CD4-positive, alpha-beta memory T cell (primary cell): ENCODE data around the gene C12orf43. TPM values are rescaled to one million over a fixed set of nuclear protein-coding genes. Genes with fewer than 3 reads are reported as not detected.

Source experiments
- CTCF ChIA-PET: fragments of 350-600 bp; sonication (Branson Sonifier 250); formaldehyde crosslinking; loops from one replicate; lab custom pipeline; 2021; ENCODE audit warnings: inconsistent platforms; ENCODE audit not compliant: partially characterized antibody; lab: Charles Lee
- POLR2A ChIA-PET: fragments of 350-600 bp; sonication (Branson Sonifier 250); formaldehyde crosslinking; loops from one replicate; lab custom pipeline; 2021; ENCODE audit not compliant: partially characterized antibody; lab: Charles Lee
- DNase-seq, 5 donors: peaks; one replicate each; pipeline versions ENCODE4 v3.0.0 to v3.0.0-alpha.2; 2020 to 2022; ENCODE audit warnings: mixed read lengths in 1 of 5
- H3K27ac ChIP-seq: one replicate; pipeline ENCODE4 v1.7.0; 2013; ENCODE audit warnings: low read depth, low read length
- H3K27me3 ChIP-seq: 2 replicates; pipeline ENCODE4 v1.7.0; 2013; ENCODE audit warnings: mild to moderate bottlenecking, low read length, moderate library complexity; ENCODE audit not compliant: insufficient read depth
- H3K36me3 ChIP-seq: 2 replicates; pipeline ENCODE4 v1.7.0; 2013; ENCODE audit warnings: mild to moderate bottlenecking, low read length, moderate library complexity; ENCODE audit not compliant: insufficient read depth
- H3K4me1 ChIP-seq: 2 replicates; pipeline ENCODE4 v1.7.0; 2013; ENCODE audit warnings: mild to moderate bottlenecking, low read length, moderate library complexity; ENCODE audit not compliant: insufficient read depth
- H3K4me3 ChIP-seq, 2 donors: one replicate each; pipeline ENCODE4 v1.7.0; 2013; ENCODE audit warnings: low read length in 2 of 2, mild to moderate bottlenecking in 1 of 2
- H3K9me3 ChIP-seq, 2 donors: one replicate each; pipeline ENCODE4 v1.7.0; 2013; ENCODE audit warnings: low read length in 2 of 2, control low read depth in 1 of 2; ENCODE audit not compliant: control insufficient read depth in 1 of 2
- H3K27ac Mint-ChIP-seq, 7 donors: one replicate each; pipeline ENCODE4 v1.8.0; 2020 to 2021; ENCODE audit warnings: mixed read lengths in 7 of 7, mild to moderate bottlenecking in 6 of 7, inconsistent platforms in 3 of 7, moderate library complexity in 3 of 7
- H3K27me3 Mint-ChIP-seq, 2 donors: one replicate each; pipeline ENCODE4 v1.8.0; 2020 to 2021; ENCODE audit warnings: mixed read lengths in 2 of 2
- H3K36me3 Mint-ChIP-seq, 2 donors: one replicate each; pipeline ENCODE4 v1.8.0; 2020 to 2021; ENCODE audit warnings: mixed read lengths in 2 of 2, inconsistent platforms in 1 of 2, mild to moderate bottlenecking in 1 of 2
- H3K4me1 Mint-ChIP-seq, 4 donors: one replicate each; pipeline ENCODE4 v1.8.0; 2020 to 2021; ENCODE audit warnings: mixed read lengths in 4 of 4, mild to moderate bottlenecking in 1 of 4
- H3K4me3 Mint-ChIP-seq, 8 donors: one replicate each; pipeline ENCODE4 v1.8.0; 2020 to 2021; ENCODE audit warnings: mixed read lengths in 8 of 8, mild to moderate bottlenecking in 7 of 8, moderate library complexity in 6 of 8, inconsistent platforms in 3 of 8
- H3K9me3 Mint-ChIP-seq, 8 donors: one replicate each; pipeline ENCODE4 v1.8.0; 2020 to 2021; ENCODE audit warnings: mixed read lengths in 8 of 8, mild to moderate bottlenecking in 5 of 8, inconsistent platforms in 3 of 8, moderate library complexity in 1 of 8
- intact Hi-C: fragments of 100-400 bp; cut with micrococcal nuclease; formaldehyde crosslinking; loops from one replicate; pipeline ENCODE4 v1.15.1; 2023
- polyA plus RNA-seq, 2 donors: library from polyadenylated mRNA; unstranded; fragments of 300-500 nt; fragmentation: Illumina TruSeq; gene quantifications; one replicate each; pipeline ENCODE4 v1.2.3, GENCODE V29; 2021
- total RNA-seq, 2 experiments: library from RNA; stranded (reverse); gene quantifications; one replicate each; pipeline ENCODE4 v1.2.3, GENCODE V29; 2021

C12orf43 gene
- total and polyA plus RNA-seq, 4 experiments from 2014 or later, result 13.8 to 17.6 (median 15.8) TPM

- H3K4me1 ChIP-seq, result peaks cover 3% of the 10 kb centered on the region
- no peak overlapping the region for H3K27ac ChIP-seq
- H3K4me3 ChIP-seq, result no peak overlapping the region
- Mint-ChIP-seq H3K27me3 (no peaks in the 10 kb centered on the region), H3K4me1 (peaks cover 6 to 9% (median 6%) of the 10 kb centered on the region in 4 donors), H3K9me3 (no peaks in the 10 kb centered on the region), H3K4me3 (no peak overlapping the region), H3K27ac (peak overlapping the region in 1 of 7 donors; percentile 20), H3K36me3 (no peaks in the 10 kb centered on the region)
- intact Hi-C loops, result loop anchor here (10.0 kb wide), 1 partner anchor 256 kb away; the partner anchor contains the start of gene UNC119B
- no peaks in the 10 kb centered on the region for H3K9me3 ChIP-seq
- POLR2A ChIA-PET, result no interaction called here
- CTCF ChIA-PET, result interaction anchor here (0.6 to 7.3 kb wide), 3 partner anchors 10 to 388 kb away, joined by 5 to 115 read pairs (median 31); partner anchors contain the start of gene POP5
- no peaks in the 10 kb centered on the region for H3K36me3 ChIP-seq
- no peak for DNase-seq
- H3K27me3 ChIP-seq, result no peaks in the 10 kb centered on the region
These were observed 46.0 kb downstream of the C12orf43 start for GRCh38 chr12:120970310-120970709.

GRCh38 chr12:120965534-120966091 lies 50.7 kb downstream of the C12orf43 start:
- no peaks in the 10 kb centered on the region for H3K27me3 Mint-ChIP-seq
- H3K27ac ChIP-seq, result no peak overlapping the region
- DNase-seq, result no peak
- ChIA-PET CTCF (no interaction called here), POLR2A (no interaction called here)
- H3K36me3 Mint-ChIP-seq, result no peaks in the 10 kb centered on the region
- no peaks in the 10 kb centered on the region for H3K36me3 ChIP-seq
- H3K4me3 ChIP-seq, result no peak overlapping the region
- no peaks in the 10 kb centered on the region for H3K9me3 Mint-ChIP-seq
- H3K9me3 ChIP-seq, result no peaks in the 10 kb centered on the region
- no peaks in the 10 kb centered on the region for H3K27me3 ChIP-seq
- intact Hi-C loops, result no loop called here
- H3K4me1 Mint-ChIP-seq, result peaks cover 0 to 10% (median under 1%) of the 10 kb centered on the region in 4 donors
- no peak overlapping the region for H3K4me3 Mint-ChIP-seq
- no peak overlapping the region for H3K27ac Mint-ChIP-seq
- no peaks in the 10 kb centered on the region for H3K4me1 ChIP-seq

- Histone ChIP-seq H3K27ac (no peak overlapping the region), H3K4me3 (no peak overlapping the region), H3K36me3 (no peaks in the 10 kb centered on the region), H3K27me3 (no peaks in the 10 kb centered on the region), H3K4me1 (peaks cover 10% of the 10 kb centered on the region), H3K9me3 (no peaks in the 10 kb centered on the region)
- no peak overlapping the region for H3K4me3 Mint-ChIP-seq
- no peaks in the 10 kb centered on the region for H3K36me3 Mint-ChIP-seq
- no peaks in the 10 kb centered on the region for H3K9me3 Mint-ChIP-seq
- ChIA-PET CTCF (interaction anchor here (0.6 to 1.6 kb wide), 3 partner anchors 8 to 146 kb away, joined by 3 to 13 read pairs (median 3); no protein-coding TSS in a partner anchor), POLR2A (no interaction called here)
- no peak for DNase-seq
- intact Hi-C loops, result no loop called here
- H3K27ac Mint-ChIP-seq, result peak overlapping the region in 1 of 7 donors; percentile 31
- no peaks in the 10 kb centered on the region for H3K27me3 Mint-ChIP-seq
- H3K4me1 Mint-ChIP-seq, result peaks cover 4 to 20% (median 8%) of the 10 kb centered on the region in 4 donors
These were observed 52.0 kb downstream of the C12orf43 start for GRCh38 chr12:120964298-120964697.

GRCh38 chr12:120962532-120963020 lies 53.7 kb downstream of the C12orf43 start:
- H3K4me3 Mint-ChIP-seq, result no peak overlapping the region
- peaks cover 7 to 24% (median 11%) of the 10 kb centered on the region in 4 donors for H3K4me1 Mint-ChIP-seq
- peak overlapping the region in 1 of 7 donors; percentile 48 for H3K27ac Mint-ChIP-seq
- Histone ChIP-seq H3K27me3 (no peaks in the 10 kb centered on the region), H3K4me3 (no peak overlapping the region), H3K36me3 (no peaks in the 10 kb centered on the region), H3K4me1 (peaks cover 14% of the 10 kb centered on the region), H3K9me3 (no peaks in the 10 kb centered on the region), H3K27ac (no peak overlapping the region)
- no peaks in the 10 kb centered on the region for H3K27me3 Mint-ChIP-seq
- no peaks in the 10 kb centered on the region for H3K9me3 Mint-ChIP-seq
- intact Hi-C loops, result no loop called here
- CTCF ChIA-PET, result interaction anchor here (0.6 to 1.6 kb wide), 2 partner anchors 10 to 11 kb away, joined by 3 to 13 read pairs; no protein-coding TSS in a partner anchor
- POLR2A ChIA-PET, result no interaction called here
- H3K36me3 Mint-ChIP-seq, result no peaks in the 10 kb centered on the region
- DNase-seq, result no peak

- H3K27ac Mint-ChIP-seq, result peak overlapping the region in 3 of 7 donors; percentile 9 to 10 (median 9)
- ChIA-PET CTCF (interaction anchor here (1.1 kb wide), 1 partner anchor 148 kb away, joined by 3 read pairs; no protein-coding TSS in a partner anchor), POLR2A (no interaction called here)
- no peaks in the 10 kb centered on the region for H3K36me3 Mint-ChIP-seq
- H3K27me3 ChIP-seq, result no peaks in the 10 kb centered on the region
- H3K27ac ChIP-seq, result no peak overlapping the region
- H3K27me3 Mint-ChIP-seq, result no peaks in the 10 kb centered on the region
- H3K9me3 ChIP-seq, result no peaks in the 10 kb centered on the region
- intact Hi-C loops, result no loop called here
- H3K9me3 Mint-ChIP-seq, result no peaks in the 10 kb centered on the region
- no peak overlapping the region for H3K4me3 Mint-ChIP-seq
- peaks cover 7 to 24% (median 11%) of the 10 kb centered on the region in 4 donors for H3K4me1 Mint-ChIP-seq
- no peak overlapping the region for H3K4me3 ChIP-seq
- no peaks in the 10 kb centered on the region for H3K36me3 ChIP-seq
- DNase-seq, result no peak
- peaks cover 14% of the 10 kb centered on the region for H3K4me1 ChIP-seq
These were observed 54.4 kb downstream of the C12orf43 start for GRCh38 chr12:120961604-120962531.

GRCh38 chr12:120960657-120961056 lies 55.6 kb downstream of the C12orf43 start:
- H3K9me3 ChIP-seq, result no peaks in the 10 kb centered on the region
- intact Hi-C loops, result no loop called here
- H3K36me3 Mint-ChIP-seq, result no peaks in the 10 kb centered on the region
- H3K4me1 ChIP-seq, result peaks cover 14% of the 10 kb centered on the region
- H3K27me3 ChIP-seq, result no peaks in the 10 kb centered on the region
- ChIA-PET POLR2A (no interaction called here), CTCF (interaction anchor here (0.7 kb wide), 1 partner anchor 9 kb away, joined by 5 read pairs; no protein-coding TSS in a partner anchor)
- DNase-seq, result no peak
- peak overlapping the region in 1 of 8 donors; percentile 44 for H3K4me3 Mint-ChIP-seq
- H3K4me1 Mint-ChIP-seq, result peaks cover 7 to 24% (median 11%) of the 10 kb centered on the region in 4 donors
- H3K27ac ChIP-seq, result no peak overlapping the region
- peak overlapping the region in 3 of 7 donors; percentile 25 to 76 (median 70) for H3K27ac Mint-ChIP-seq
- no peak overlapping the region for H3K4me3 ChIP-seq
- H3K9me3 Mint-ChIP-seq, result no peaks in the 10 kb centered on the region
- H3K27me3 Mint-ChIP-seq, result peaks cover 0 to 2% of the 10 kb centered on the region in 2 donors
- H3K36me3 ChIP-seq, result no peaks in the 10 kb centered on the region
